Colonic mucosa (tissue), 4 donors: ENCODE results near the gene MYO1A. TPM values are rescaled to one million over a fixed set of nuclear protein-coding genes. Genes with fewer than 3 reads are reported as not detected.

Source experiments
- DNase-seq: peaks from one replicate; pipeline ENCODE4 v3.0.0-alpha.2; 2020
- H3K27ac ChIP-seq: fragments of 200-600 bp; one replicate; pipeline ENCODE4 v1.8.0; 2021
- H3K27me3 ChIP-seq: fragments of 200-600 bp; one replicate; pipeline ENCODE4 v1.8.0; 2021
- H3K36me3 ChIP-seq: fragments of 200-600 bp; one replicate; pipeline ENCODE4 v1.8.0; 2021
- H3K4me1 ChIP-seq: fragments of 200-600 bp; one replicate; pipeline ENCODE4 v1.8.0; 2021; ENCODE audit warnings: mild to moderate bottlenecking
- H3K4me3 ChIP-seq: fragments of 200-600 bp; one replicate; pipeline ENCODE4 v1.8.0; 2021
- H3K9ac ChIP-seq, 2 donors: one replicate each; pipeline ENCODE4 v1.7.0; 2013; ENCODE audit warnings: control low read depth in 2 of 2, low read depth in 2 of 2, low read length in 2 of 2
- H3K9me3 ChIP-seq: fragments of 200-600 bp; one replicate; pipeline ENCODE4 v1.8.0; 2021
- intact Hi-C: fragments of 100-400 bp; cut with DNase I; formaldehyde crosslinking; loops from one replicate; pipeline ENCODE4 v1.14.1; 2022
- total RNA-seq, 2 donors: library from RNA; stranded (reverse); fragmentation: NEBNext Ultra II Directional in 1 of 2; extraction: Animal tissue kit (Norgen Biotek cat#: 25700) in 1 of 2; gene quantifications; one replicate each; pipeline ENCODE4 v1.2.1, GENCODE V29; 2021
- TF ChIP-seq, protein P1 (sequence below): fragments of 200-600 bp; IDR thresholded peaks from one replicate; pipeline ENCODE4 v1.8.0; 2022; ENCODE audit warnings: antibody characterized with exemption, mild to moderate bottlenecking
- donor health status: healthy.
- donor health status: DM: no; HTN: no; CAD: no.
- donor health status: DM: no; HTN: no; CAD: no.

Gene MYO1A
- total RNA-seq, 2 donors from 2014 or later, result 261 to 273 TPM

DNA sequence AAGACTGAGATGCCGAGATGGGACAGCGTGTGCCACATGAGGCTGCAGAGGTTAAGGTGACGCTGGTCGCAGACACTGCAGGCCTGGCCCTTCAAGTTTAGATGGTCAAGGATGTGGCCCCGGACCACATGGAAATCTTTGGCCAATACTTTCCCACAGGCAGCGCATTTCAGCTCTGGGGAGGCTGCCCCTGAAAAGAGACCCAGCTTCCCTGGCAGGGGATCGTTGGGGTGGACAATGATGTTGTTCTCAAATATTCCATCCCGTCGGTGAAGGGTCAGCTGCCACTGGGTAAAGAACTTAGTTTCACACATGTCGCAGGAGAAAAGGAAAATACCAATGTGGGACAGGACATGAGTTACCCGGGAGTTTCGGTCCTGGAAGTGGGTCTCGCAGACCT is 46.5 kb downstream of the MYO1A start:
- TF ChIP-seq, protein P1, sequence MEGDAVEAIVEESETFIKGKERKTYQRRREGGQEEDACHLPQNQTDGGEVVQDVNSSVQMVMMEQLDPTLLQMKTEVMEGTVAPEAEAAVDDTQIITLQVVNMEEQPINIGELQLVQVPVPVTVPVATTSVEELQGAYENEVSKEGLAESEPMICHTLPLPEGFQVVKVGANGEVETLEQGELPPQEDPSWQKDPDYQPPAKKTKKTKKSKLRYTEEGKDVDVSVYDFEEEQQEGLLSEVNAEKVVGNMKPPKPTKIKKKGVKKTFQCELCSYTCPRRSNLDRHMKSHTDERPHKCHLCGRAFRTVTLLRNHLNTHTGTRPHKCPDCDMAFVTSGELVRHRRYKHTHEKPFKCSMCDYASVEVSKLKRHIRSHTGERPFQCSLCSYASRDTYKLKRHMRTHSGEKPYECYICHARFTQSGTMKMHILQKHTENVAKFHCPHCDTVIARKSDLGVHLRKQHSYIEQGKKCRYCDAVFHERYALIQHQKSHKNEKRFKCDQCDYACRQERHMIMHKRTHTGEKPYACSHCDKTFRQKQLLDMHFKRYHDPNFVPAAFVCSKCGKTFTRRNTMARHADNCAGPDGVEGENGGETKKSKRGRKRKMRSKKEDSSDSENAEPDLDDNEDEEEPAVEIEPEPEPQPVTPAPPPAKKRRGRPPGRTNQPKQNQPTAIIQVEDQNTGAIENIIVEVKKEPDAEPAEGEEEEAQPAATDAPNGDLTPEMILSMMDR, result no peak
- H3K4me1 ChIP-seq, result peaks cover 15% of the 10 kb centered on the region
- no peaks in the 10 kb centered on the region for H3K27me3 ChIP-seq
- no peak overlapping the region for H3K27ac ChIP-seq
- peaks cover 4% of the 10 kb centered on the region for H3K36me3 ChIP-seq
- intact Hi-C loops, result loop anchor here (5.0 kb wide), 1 partner anchor 246 kb away; no protein-coding TSS in a partner anchor
- H3K9ac ChIP-seq, result no peak overlapping the region
- H3K9me3 ChIP-seq, result no peaks in the 10 kb centered on the region
- no peak for DNase-seq
- no peak overlapping the region for H3K4me3 ChIP-seq

GRCh38 chr12:57001448-57001906 is 48.5 kb downstream of the MYO1A start:
- intact Hi-C loops, result loop anchor here (5.0 kb wide), 1 partner anchor 244 kb away; no protein-coding TSS in a partner anchor
- no peaks in the 10 kb centered on the region for H3K9me3 ChIP-seq
- DNase-seq, result peak; percentile 83
- no peaks in the 10 kb centered on the region for H3K27me3 ChIP-seq
- H3K36me3 ChIP-seq, result peaks cover 4% of the 10 kb centered on the region
- H3K9ac ChIP-seq, result no peak overlapping the region
- H3K4me1 ChIP-seq, result peaks cover 15% of the 10 kb centered on the region
- H3K4me3 ChIP-seq, result no peak overlapping the region
- TF ChIP-seq, protein P1, result peak; percentile 79
- H3K27ac ChIP-seq, result no peak overlapping the region

GRCh38 chr12:57000393-57000792 is 49.5 kb downstream of the MYO1A start:
- Histone ChIP-seq H3K27ac (no peak overlapping the region), H3K36me3 (peaks cover 4% of the 10 kb centered on the region), H3K4me3 (no peak overlapping the region), H3K9ac (no peak overlapping the region), H3K27me3 (no peaks in the 10 kb centered on the region), H3K4me1 (peaks cover 13% of the 10 kb centered on the region), H3K9me3 (no peaks in the 10 kb centered on the region)
- TF ChIP-seq, protein P1, result no peak
- intact Hi-C loops, result loop anchor here (5.0 kb wide), 1 partner anchor 243 kb away; no protein-coding TSS in a partner anchor
- DNase-seq, result no peak

DNA sequence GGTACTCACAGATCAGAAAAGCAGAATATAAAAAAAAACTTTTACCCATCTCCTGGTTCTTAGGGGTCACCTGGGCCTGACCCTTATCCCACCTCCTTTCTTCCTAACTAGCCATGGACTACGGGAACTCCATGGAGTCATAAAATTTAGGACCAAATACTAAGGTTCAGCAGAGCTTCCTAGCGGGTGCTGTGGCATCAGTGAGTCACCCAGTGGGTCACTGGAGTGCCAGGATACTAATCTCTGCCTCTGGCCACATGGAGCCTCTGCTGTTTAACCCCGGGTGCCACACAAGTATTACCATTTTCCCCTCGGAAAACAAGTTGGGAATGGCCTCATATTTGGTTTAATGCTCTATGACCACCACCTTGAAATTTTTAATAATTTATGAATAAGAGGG is 50.5 kb downstream of the MYO1A start:
- TF ChIP-seq, protein P1, result no peak
- intact Hi-C loops, result no loop called here
- H3K9me3 ChIP-seq, result no peaks in the 10 kb centered on the region
- H3K9ac ChIP-seq, result no peak overlapping the region
- DNase-seq, result no peak
- H3K27ac ChIP-seq, result no peak overlapping the region
- peaks cover 4% of the 10 kb centered on the region for H3K36me3 ChIP-seq
- no peak overlapping the region for H3K4me3 ChIP-seq
- H3K4me1 ChIP-seq, result peaks cover 8% of the 10 kb centered on the region
- H3K27me3 ChIP-seq, result no peaks in the 10 kb centered on the region

GRCh38 chr12:56998981-56999380 is 50.9 kb downstream of the MYO1A start:
- H3K27ac ChIP-seq, result no peak overlapping the region
- H3K27me3 ChIP-seq, result no peaks in the 10 kb centered on the region
- TF ChIP-seq, protein P1, result no peak
- H3K9me3 ChIP-seq, result no peaks in the 10 kb centered on the region
- peaks cover 8% of the 10 kb centered on the region for H3K4me1 ChIP-seq
- H3K9ac ChIP-seq, result no peak overlapping the region
- DNase-seq, result no peak
- intact Hi-C loops, result no loop called here
- peaks cover 4% of the 10 kb centered on the region for H3K36me3 ChIP-seq
- no peak overlapping the region for H3K4me3 ChIP-seq
